CD4-positive, alpha-beta T cell treated with Interleukin-6 at 100 ng/mL for 8 hours (primary cell): Measurements from ENCODE around the gene CCT7.
"Not testable (repeated sequence)": the region's sequence is repeated elsewhere in the genome, so short reads cannot be mapped to it uniquely, and the experiment has no call there.

Experiments used
- DNase-seq: peaks from one replicate; pipeline ENCODE4 v3.0.0-alpha.2; 2020; ENCODE audit warnings: mixed read lengths, low spot score

Gene CCT7

GRCh38 chr2:73255007-73255644 is 21.0 kb downstream of the CCT7 start:
- no peak for DNase-seq

- DNase-seq: no peak
Observed at GRCh38 chr2:73255907-73256617, 22.0 kb downstream of the CCT7 start.

- DNase-seq: no peak
Observed at GRCh38 chr2:73256618-73256922, 22.5 kb downstream of the CCT7 start.

GRCh38 chr2:73257021-73257420 is 22.9 kb downstream of the CCT7 start:
- no peak for DNase-seq

GRCh38 chr2:73257425-73258125 is 23.5 kb downstream of the CCT7 start:
- DNase-seq: peak; percentile 44

- DNase-seq: no peak
Observed at GRCh38 chr2:73258186-73258912, 24.2 kb downstream of the CCT7 start.

GRCh38 chr2:73258913-73259215 is 24.8 kb downstream of the CCT7 start:
- DNase-seq: no peak

- DNase-seq: no peak
Observed at GRCh38 chr2:73259276-73259675, 25.2 kb downstream of the CCT7 start.

GRCh38 chr2:73259704-73260337 is 25.7 kb downstream of the CCT7 start:
- no peak for DNase-seq

GRCh38 chr2:73260338-73260984 is 26.4 kb downstream of the CCT7 start:
- DNase-seq: no peak

- DNase-seq: no peak
Observed at GRCh38 chr2:73262108-73262651, 28.1 kb downstream of the CCT7 start.

GRCh38 chr2:73262691-73263429 is 28.8 kb downstream of the CCT7 start:
- DNase-seq: not testable (repeated sequence)

GRCh38 chr2:73263540-73264331 is 29.6 kb downstream of the CCT7 start:
- no peak for DNase-seq

GRCh38 chr2:73264332-73264606 is 30.2 kb downstream of the CCT7 start:
- DNase-seq: no peak

GRCh38 chr2:73264783-73265182 is 30.7 kb downstream of the CCT7 start:
- no peak for DNase-seq

GRCh38 chr2:73265298-73266060 is 31.4 kb downstream of the CCT7 start:
- DNase-seq: no peak

GRCh38 chr2:73266061-73266901 is 32.2 kb downstream of the CCT7 start:
- no peak for DNase-seq

GRCh38 chr2:73267008-73267407 is 32.9 kb downstream of the CCT7 start:
- DNase-seq: no peak
